ENCODE measurements around the gene PRKCZ.

The PRKCZ gene

DNA sequence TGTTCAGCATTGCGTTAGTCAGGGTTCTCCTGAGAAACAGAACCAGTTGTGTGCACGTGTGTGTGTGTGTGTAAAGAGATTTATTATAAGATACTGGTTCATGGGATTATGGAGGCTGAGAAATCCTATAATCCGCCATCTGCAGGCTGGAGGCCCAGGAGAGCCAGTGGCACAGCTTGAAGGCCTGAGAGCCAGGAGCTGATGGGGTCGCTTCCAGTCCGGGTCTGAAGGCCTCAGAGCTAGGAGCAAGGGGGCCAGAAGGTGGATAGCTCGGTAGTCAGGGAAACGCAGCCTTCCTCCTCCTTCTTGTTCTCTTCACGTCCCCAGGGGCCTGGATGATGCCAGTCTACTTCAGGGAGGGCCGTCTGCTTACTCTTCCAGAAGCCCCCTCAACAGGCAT, 106.7 kb downstream of the PRKCZ start:
- no peak for DNase-seq (ENCODE audit: low read depth in 2 of 2)

DNA sequence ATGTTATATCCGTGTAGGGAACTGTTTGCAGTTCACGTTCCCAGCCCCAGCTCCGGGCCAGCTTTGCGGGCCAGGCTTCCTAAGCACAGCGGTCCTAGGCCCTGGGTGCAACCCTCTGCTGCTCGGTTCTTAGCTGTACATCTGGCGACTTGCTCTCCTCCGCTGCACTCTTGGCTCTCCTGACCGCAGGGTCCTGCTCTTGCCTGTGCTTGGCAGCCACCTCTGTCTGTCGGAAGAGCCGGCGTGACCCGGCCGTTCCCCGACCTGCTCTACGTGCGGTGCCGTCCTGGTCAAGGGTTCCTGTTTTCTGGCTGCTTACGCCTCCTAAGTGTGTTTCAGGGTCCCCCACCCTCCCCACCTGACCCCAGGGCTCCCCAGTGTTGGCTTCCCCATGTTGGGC, 107.6 kb downstream of the PRKCZ start:
- no peak for DNase-seq (ENCODE audit: low read depth in 2 of 2)

DNA sequence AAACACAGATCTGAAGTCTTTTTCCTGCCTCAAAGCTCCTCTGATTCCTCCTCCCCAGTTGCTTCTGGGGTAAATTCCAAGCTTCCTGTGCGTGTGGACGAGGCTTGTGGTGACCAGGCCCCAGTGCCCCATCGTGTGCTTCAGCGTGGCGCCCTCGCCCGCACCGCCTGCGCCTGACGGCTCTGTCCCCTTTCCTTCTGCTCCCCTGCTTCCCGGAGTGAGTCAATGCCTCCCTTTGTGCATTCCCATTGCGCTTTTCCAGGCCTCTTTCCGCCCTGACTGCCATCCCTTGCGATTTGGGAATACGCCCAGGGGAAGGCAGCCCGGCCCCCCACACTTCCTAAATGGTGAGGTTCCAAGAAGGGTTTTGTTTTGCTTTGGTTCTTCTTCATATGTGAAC, 108.1 kb downstream of the PRKCZ start:
- DNase-seq (ENCODE audit: low read depth in 2 of 2) = no peak

DNA sequence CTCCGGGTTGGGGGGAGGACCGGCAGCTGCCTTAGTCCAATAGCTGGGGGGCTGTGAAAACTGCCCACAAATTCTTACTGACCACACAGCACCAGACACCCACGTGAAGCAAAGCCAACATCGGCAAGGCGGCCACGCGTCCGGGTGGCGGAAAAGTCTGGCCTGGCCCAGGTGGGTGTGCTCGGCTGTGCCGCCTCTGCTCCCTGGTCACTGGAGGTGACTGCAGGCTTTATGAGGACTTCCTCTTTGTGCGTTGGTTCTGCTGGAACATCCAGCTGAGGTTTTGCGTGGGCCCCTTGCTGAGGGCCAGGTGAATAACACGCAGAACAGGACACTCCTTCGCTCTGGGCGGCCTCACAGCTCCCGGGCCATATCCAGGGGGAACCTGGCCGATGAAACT, 108.9 kb downstream of the PRKCZ start:
- DNase-seq (ENCODE audit: low read depth in 2 of 2) = no peak

DNA sequence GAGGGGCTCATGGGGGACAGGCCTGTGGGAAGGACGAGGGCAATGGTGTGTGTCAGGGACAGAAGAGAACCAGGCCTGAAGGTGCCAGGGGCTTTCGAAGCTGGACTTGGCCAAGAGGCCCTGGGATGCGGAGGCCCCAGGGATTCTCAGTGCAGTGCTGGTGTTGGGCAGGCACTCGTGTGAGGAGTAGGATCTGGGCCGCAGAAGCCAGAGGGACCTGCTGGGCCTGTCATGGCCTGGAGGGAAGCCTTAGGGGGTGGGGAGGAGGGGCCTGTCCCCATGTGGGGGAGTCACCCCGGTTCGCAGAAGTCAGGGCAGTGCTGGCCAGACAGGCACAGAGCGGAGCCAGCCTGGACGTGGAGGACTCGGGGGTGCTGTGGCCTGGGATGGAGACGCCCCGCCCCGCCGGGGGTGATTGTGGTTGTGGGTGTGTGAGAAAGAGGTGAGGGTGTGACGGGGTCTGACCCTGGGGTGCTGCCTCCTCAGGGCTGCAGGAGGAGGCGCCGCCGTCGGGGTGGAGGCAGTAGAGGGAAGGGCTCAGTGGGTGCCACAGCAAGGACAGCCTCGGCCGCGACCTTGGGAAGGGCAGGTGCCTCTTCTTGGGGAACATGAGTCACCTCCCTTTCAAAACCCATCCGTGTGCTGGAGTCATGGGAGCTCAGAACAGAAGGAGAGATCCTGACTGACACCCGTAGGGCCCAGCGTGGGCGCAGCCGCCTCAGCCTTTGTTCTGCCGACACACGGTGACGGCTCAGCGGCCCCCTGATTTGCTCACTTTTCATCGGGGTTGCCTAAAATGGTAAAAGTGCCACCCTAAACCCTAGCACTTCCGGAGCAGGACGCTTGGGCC, 110.5 kb downstream of the PRKCZ start:
- no peak for DNase-seq (ENCODE audit: low read depth in 2 of 2)

DNA sequence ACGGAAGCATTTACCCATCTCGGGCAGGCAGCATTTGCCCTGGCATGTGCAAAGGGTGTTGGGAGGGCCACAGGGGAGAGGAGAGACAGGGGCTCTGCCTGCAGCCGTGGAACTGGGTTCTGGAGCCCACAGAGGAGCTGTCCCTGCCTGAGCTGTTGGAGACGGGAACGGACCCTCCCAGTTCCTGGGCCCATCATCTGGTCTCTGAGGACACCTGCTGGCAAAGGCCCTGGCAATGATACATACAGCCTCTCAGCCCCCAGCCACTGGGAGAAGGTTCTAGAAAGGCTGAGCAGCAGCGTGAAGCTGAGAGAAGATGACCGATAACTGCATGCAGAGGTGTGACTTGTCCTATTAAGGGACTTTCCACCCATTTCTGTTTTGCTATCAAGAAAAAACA, 113.0 kb downstream of the PRKCZ start:
- DNase-seq (ENCODE audit: low read depth in 2 of 2) = no peak

DNA sequence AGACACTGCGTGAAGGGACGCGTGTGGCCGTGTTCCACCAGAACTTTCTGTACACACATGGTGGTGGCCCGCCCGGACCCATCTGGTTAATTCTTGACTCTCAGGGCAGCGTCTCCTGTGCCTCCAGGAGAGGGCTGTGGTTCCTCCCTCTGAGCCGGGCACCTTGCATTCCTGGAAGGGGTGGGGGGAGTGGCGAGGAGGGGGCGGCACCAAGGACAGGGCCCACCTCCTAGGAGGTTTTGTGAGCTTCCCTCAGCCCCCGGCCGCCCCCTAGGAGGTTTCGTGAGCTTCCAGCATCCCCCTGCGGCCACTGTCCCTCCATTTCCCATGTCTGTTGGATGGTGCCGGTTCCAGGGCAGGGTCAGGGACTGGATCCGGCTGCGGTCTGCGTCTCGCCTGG, 115.4 kb downstream of the PRKCZ start:
- no peak for DNase-seq (ENCODE audit: low read depth in 2 of 2)

DNA sequence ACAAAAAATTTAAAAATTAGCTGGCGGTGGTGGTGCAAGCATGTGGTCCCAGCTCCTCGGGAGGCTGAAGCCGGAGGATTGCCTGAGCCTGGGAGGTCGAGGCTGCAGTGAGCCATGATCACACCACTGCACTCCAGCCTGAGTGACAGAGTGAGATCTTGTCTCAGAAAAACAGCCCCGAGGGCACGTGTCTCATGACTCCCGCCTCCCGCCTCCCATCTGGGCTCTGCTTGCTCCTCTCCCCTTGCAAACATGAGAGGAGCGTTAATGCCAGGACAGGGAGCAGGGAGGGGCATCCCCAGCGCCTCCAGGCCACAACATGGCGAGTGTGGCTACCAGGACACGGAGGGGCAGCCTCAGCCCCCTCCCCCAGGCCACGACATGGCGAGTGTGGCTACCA, 116.0 kb downstream of the PRKCZ start:
- no peak for DNase-seq (ENCODE audit: low read depth in 2 of 2)

DNA sequence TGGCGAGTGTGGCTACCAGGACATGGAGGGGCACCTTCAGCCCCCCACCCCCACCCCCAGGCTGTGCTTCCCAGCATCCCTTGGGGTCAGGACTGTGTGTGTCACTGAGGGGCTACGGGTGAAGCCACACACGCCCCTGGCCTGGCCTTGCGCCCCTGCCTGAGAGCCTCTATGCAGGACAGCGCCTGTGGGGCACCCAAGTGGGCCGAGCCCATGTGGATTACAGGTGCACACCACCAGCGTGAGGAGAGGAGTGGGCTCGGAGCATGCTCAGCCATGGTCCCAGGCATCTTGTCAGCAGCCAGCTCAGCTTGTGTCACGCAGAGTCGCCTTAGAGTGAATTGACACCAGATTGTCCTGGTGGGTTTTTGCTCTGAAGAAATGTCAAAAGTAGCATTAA, 116.5 kb downstream of the PRKCZ start:
- DNase-seq (ENCODE audit: low read depth in 2 of 2) = no peak

DNA sequence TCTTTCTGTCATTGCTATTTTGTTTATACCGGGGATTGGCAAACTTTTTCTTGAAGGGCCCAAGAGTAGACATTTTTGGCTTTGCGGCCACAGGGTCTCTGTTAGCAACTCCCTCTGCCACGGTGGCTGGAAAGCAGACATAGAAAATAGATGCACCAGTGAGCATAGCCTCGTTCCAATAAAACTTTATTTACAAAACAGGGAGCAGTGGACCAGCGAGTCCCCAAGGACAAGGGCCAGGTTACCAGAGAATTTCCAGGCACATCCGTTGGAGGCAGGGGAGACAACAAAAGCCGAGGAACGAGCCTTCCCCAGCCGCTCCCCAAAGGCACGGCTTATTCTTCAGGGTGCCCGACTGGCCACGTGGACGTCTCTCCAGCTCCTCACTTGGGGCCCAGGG, 117.9 kb downstream of the PRKCZ start:
- DNase-seq (ENCODE audit: low read depth in 2 of 2) = no peak

DNA sequence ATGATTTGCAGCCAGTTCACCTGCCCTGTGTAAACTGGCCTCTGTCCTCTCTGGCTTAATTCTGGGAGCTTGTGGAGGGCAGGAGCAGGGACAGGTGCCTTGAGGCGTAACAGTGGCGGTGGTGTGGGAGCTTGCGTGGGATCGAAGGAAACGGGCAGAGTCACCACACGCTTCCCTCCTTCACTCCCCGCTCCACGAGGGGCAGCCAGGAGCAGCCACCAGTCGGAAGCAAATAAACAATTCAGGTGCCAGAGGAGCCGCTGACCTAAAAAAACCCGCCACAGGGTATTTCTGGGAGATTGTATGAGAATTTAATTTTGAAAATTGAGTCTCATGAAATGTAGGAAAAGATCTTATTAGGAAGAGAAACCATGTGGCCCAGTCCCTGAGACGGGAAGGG, 118.3 kb downstream of the PRKCZ start:
- no peak for DNase-seq (ENCODE audit: low read depth in 2 of 2)

DNA sequence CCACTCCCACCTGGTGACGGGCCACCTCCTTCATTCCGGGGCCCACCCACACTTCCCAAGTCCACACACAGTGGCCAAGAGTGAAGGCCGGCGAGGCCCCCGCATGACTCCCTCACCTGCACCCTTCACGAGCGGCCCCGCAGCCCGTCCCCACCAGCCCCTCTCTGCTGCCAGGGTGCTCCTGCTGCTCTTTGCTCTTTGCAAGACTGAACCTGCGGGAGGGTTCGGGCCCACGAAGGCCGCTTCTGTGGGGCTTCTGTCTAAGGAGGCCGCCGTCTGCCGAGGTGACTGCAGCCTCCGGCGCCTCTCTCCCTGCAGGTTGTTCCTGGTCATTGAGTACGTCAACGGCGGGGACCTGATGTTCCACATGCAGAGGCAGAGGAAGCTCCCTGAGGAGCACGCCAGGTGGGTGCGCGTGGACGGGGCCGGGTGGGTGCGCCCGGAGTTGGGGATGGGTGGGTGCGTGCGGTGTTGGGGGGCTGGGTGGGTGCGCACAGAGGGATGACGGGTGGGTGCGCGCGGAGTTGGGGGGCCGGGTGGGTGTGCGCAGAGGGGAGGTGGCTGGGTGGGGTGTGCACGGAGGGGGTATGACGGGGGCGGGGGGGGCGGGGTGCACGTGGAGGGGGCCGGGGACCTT, 119.1 kb downstream of the PRKCZ start:
- DNase-seq (ENCODE audit: low read depth in 2 of 2) = no peak

DNA sequence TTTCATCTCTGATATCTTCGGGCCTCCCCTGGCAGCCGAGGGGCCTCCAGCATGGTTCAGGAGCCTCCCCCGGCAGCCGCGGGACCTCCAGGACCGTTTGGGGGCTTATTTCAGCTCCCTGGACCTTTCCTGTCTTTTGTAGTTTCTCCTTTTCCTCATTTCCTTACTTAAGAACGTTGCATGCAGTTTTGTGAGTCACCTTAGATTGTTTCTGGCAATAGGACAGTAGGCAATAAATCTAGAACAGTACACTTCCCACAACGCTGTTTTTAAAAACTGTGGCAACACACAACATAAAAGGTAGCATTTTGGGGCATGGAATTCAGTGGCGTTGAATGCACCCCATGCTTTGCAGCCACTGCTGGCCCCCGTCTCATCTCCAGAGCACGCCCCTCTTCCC, 120.0 kb downstream of the PRKCZ start:
- DNase-seq (ENCODE audit: low read depth in 2 of 2) = no peak

DNA sequence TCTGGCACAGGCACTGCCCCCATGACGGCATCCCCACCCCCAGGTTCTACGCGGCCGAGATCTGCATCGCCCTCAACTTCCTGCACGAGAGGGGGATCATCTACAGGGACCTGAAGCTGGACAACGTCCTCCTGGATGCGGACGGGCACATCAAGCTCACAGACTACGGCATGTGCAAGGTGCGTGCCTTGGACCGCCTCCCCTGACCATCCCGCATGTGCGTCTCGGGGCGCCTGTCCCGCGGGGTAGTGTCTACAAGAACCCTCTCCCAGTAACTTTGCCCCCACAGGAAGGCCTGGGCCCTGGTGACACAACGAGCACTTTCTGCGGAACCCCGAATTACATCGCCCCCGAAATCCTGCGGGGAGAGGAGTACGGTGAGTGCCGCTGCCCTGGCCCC, 121.8 kb downstream of the PRKCZ start:
- DNase-seq (ENCODE audit: low read depth in 2 of 2) = no peak

DNA sequence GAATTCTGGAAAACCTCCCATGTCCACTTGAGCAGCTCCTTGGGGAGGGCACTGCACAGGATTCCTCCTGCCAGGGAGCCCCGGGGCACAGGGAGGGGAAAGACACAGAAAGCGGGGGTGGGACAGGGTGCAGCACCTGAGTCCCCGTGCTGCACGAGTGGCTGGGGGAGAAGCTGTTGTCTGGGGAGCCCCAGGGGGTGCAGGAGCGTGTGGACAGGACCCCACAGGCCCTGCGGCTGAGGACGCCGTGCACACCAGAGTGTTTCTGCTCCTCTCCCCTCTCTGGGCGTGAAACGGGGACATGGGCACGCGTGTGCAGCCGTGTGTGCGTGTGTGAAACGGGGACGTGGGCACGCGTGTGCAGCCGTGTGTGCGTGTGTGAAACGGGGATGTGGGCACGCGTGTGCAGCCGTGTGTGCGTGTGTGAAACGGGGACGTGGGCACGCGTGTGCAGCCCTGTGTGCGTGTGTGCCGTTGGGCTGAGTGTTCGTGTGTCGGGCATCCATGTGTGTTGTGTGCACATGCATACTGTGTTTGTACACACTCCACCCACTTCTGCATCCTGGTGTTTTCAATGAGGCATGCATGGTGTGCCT, 122.4 kb downstream of the PRKCZ start:
- no peak for DNase-seq (ENCODE audit: low read depth in 2 of 2)

DNA sequence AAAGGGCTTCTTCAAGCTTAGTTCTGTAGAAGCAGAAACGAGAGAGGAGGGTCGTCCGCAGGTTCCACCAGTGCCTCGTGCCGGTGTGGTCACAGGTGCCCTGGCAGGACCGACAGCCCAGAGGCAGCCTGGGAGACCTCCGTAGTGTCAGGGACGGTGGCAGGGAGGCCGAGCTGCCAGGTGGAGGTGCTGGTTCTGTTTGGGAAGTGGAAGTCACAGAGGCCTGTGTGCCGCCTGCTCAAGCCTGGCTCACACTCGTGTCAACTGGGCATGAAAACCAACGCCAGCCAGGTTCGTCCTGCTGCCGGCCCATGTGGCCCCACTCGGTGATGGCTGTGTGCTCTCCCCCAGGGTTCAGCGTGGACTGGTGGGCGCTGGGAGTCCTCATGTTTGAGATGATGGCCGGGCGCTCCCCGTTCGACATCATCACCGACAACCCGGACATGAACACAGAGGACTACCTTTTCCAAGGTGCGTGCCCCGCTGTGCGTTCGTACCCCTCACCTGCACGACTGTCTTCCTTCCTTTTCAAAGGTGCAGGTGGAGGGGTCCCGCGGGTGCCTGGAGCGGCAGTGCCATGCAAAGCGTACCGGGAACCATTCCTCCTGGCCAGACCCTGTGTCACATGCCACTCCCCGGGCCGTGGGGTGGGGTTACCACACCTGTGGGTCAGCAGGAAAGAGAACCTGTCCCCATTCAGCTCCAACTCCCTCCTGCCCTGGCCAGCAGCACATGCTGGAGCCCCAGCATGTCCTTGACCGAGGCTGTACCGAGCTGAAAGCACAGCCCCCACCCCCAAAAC, 123.5 kb downstream of the PRKCZ start:
- no peak for DNase-seq (ENCODE audit: low read depth in 2 of 2)

DNA sequence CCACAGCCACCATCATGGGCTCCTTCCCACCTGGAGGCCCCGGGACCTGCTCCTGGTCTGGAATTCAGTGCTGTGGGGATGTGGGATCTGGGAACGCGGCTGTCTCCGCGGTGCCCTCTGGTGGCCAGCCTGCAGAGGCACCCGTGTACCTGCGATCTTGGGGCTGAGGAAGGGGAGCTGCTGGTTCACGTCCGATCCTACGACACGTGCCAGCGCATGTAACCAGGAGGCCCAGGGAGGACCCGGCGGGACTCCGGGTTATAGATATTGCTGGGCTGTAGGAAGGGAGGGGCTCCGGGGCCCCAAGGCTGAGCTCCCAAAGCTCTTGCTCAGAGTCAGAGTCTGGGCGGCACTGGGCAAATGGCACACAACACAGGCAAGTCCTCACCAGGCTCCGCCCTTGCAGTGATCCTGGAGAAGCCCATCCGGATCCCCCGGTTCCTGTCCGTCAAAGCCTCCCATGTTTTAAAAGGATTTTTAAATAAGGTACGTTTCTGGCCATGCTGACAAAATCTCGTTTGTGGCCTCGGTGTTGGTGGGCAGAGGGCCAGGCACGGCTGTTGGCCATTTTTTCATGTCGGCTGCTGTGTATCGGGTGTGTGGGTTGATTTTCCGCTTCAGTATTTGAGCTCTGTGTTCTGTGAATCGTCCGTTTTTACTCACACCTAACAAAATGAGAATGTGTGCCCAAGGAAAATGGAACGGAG, 124.3 kb downstream of the PRKCZ start:
- DNase-seq (ENCODE audit: low read depth in 2 of 2) = peak in 1 of 2 donors; percentile 31

DNA sequence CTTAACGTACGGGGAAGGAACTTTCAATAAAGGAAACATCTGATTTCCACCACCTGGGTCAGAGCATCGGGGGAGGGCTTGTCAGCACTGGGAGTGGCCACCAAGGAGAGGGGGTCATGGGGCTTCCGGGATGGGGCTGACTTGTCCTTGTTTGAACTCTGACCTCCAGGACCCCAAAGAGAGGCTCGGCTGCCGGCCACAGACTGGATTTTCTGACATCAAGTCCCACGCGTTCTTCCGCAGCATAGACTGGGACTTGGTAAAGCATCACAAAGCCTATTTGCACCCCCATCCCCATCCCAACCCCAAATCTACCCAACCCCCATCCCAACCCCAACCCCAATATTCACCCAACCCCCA, 124.8 kb downstream of the PRKCZ start:
- DNase-seq (ENCODE audit: low read depth in 2 of 2) = no peak

DNA sequence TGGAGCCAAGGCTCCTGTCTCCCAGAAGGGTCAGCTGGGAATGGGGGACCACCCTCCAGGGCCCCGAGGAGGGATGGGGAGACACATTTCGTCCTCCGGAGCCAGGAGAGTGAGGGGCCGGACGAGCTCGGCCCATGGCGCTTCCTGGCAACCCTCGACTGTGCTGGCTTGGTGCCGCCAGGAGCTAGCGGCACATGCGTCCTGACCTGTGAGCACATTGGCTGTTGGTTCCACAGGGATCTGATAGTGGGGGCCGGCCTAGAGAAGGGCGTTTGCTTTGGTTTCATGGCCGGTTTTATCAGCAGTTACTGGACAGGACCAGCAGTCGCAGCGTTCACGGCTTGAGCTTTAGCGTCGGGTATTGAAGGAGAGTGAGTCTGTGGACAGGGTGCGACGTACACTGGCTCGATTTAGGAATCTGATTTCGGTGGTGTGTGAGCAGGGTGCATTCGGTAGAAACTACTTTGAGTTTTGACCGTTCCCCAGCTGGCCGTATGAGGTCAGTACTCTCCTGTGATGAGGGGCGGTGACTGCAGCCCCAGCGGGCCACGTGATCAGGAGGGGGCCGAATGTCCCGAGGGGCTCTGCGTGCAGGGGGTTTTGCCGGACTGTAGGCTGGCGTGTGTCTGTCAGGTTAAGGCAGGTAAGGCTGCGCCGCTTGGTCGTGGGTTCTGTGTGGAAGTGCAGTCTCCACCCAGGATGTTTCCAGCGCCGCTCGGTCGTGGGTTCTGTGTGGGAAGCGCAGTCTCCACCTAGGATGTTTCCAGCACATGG, 125.7 kb downstream of the PRKCZ start:
- no peak for DNase-seq (ENCODE audit: low read depth in 2 of 2)

DNA sequence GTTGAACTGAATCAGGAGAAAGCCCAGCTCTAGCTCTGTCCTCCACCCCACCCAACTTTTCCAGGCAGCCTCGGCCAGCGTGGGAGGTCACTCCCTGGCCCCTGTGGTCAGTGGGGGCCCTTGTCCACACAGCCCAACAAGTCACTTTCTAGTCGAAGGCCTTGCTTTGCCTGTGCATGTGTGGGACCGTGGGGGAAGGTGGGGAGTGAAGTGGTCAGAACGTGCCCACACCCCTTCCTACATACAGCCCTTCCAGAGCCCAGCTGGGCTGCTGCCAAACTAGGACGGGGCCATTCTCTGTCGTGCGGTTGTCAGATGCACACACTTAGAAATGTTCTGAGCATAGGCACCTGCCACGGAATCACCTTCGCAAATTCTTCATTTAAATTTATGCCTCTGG, 126.4 kb downstream of the PRKCZ start:
- no peak for DNase-seq (ENCODE audit: low read depth in 2 of 2)

DNA sequence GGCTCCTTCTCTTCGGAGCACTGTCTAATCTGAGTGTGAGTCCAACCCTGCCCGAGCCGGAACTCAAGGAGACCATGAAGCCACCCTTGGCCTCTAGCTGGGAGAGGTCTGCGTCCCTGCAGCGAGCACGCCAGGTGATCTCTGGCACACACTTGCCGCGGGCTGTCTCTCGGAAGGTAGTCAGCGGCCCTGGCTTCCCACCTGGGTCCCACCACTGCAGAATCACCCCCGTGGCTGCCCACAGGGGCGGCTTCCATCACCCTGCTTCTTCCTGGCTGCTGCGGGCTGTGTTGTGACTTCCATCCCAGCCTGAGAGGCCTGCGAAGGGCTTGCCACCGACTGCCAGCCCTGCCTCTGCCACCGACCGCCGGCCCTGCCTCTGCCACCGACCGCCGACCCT, 127.3 kb downstream of the PRKCZ start:
- no peak for DNase-seq (ENCODE audit: low read depth in 2 of 2)
